H9 (cell line): ENCODE data around the gene TREM2. TPM values are rescaled to one million over a fixed set of nuclear protein-coding genes. Genes with fewer than 3 reads are reported as not detected.

Source experiments
- DNase-seq: peaks from one replicate; pipeline ENCODE4 v3.0.0-alpha.2; 2017
- H2AFZ ChIP-seq: one replicate; pipeline ENCODE4 v1.6.1; 2013; ENCODE audit warnings: mild to moderate bottlenecking, low read length, control low read depth, moderate library complexity
- H2AK5ac ChIP-seq: 2 replicates; pipeline ENCODE4 v1.6.1; 2013; ENCODE audit warnings: low read length, control low read depth, mixed read lengths; ENCODE audit not compliant: insufficient read length
- H2BK120ac ChIP-seq: one replicate; pipeline ENCODE4 v1.6.1; 2013; ENCODE audit warnings: low read depth, mild to moderate bottlenecking, low read length, control low read depth, inconsistent platforms; ENCODE audit not compliant: poor library complexity, severe bottlenecking
- H2BK12ac ChIP-seq: 2 replicates; pipeline ENCODE4 v1.6.1; 2013; ENCODE audit warnings: low read length, control low read depth, mixed read lengths, low read depth; ENCODE audit not compliant: insufficient read length
- H2BK15ac ChIP-seq: 2 replicates; pipeline ENCODE4 v1.6.1; 2013; ENCODE audit warnings: low read depth, low read length, control low read depth
- H2BK20ac ChIP-seq: one replicate; pipeline ENCODE4 v1.6.1; 2013; ENCODE audit warnings: low read depth, mild to moderate bottlenecking, low read length, control low read depth, inconsistent platforms; ENCODE audit not compliant: poor library complexity, severe bottlenecking
- H2BK5ac ChIP-seq: 2 replicates; pipeline ENCODE4 v1.6.1; 2013; ENCODE audit warnings: low read length, control low read depth, mixed read lengths; ENCODE audit not compliant: insufficient read length
- H3K14ac ChIP-seq: 2 replicates; pipeline ENCODE4 v1.6.1; 2013; ENCODE audit warnings: low read length, control low read depth; ENCODE audit not compliant: insufficient read depth
- H3K18ac ChIP-seq: 2 replicates; pipeline ENCODE4 v1.6.1; 2013; ENCODE audit warnings: low read depth, mild to moderate bottlenecking, mixed read lengths, low read length, control low read depth; ENCODE audit not compliant: insufficient read length
- H3K23ac ChIP-seq: 2 replicates; pipeline ENCODE4 v1.6.1; 2013; ENCODE audit warnings: low read length, control low read depth, mixed read lengths, low read depth; ENCODE audit not compliant: insufficient read length
- H3K23me2 ChIP-seq: 2 replicates; pipeline ENCODE4 v1.6.1; 2013; ENCODE audit warnings: low read depth, mild to moderate bottlenecking, mixed read lengths, low read length, control low read depth; ENCODE audit not compliant: insufficient read length, poor library complexity, severe bottlenecking
- H3K27ac ChIP-seq: 2 replicates; pipeline ENCODE4 v1.5.1; 2013; ENCODE audit warnings: low read length, control low read depth, mixed read lengths, low read depth; ENCODE audit not compliant: insufficient read length
- H3K27me3 ChIP-seq: 2 replicates; pipeline ENCODE4 v1.6.1; 2013; ENCODE audit warnings: low read length, control low read depth, inconsistent platforms; ENCODE audit not compliant: insufficient read depth
- H3K4ac ChIP-seq: 2 replicates; pipeline ENCODE4 v1.6.1; 2013; ENCODE audit warnings: low read depth, mild to moderate bottlenecking, control low read depth, inconsistent platforms, low read length, moderate library complexity
- H3K4me1 ChIP-seq: 2 replicates; pipeline ENCODE4 v1.6.1; 2013; ENCODE audit warnings: low read length, control low read depth, inconsistent platforms; ENCODE audit not compliant: insufficient read depth
- H3K4me2 ChIP-seq: 2 replicates; pipeline ENCODE4 v1.6.1; 2013; ENCODE audit warnings: low read length, control low read depth, mixed read lengths; ENCODE audit not compliant: insufficient read length, insufficient read depth
- H3K56ac ChIP-seq: 2 replicates; pipeline ENCODE4 v1.6.1; 2013; ENCODE audit warnings: low read depth, mild to moderate bottlenecking, mixed read lengths, low read length, control low read depth; ENCODE audit not compliant: insufficient read length
- H3K79me1 ChIP-seq: 2 replicates; pipeline ENCODE4 v1.6.1; 2013; ENCODE audit warnings: low read depth, mild to moderate bottlenecking, moderate library complexity, low read length, control low read depth, inconsistent platforms; ENCODE audit not compliant: insufficient read depth, poor library complexity, severe bottlenecking
- H3K79me2 ChIP-seq: 2 replicates; pipeline ENCODE4 v1.6.1; 2013; ENCODE audit warnings: low read length, control low read depth, inconsistent platforms; ENCODE audit not compliant: insufficient read depth
- H3K9ac ChIP-seq: 2 replicates; pipeline ENCODE4 v1.6.1; 2013; ENCODE audit warnings: low read length, control low read depth, mixed read lengths; ENCODE audit not compliant: insufficient read length; ENCODE audit errors: extremely low read depth
- H3K9me3 ChIP-seq: one replicate; pipeline ENCODE4 v1.6.1; 2013; ENCODE audit warnings: low read depth, low read length, inconsistent platforms; ENCODE audit not compliant: control insufficient read depth
- H3T11ph ChIP-seq: one replicate; pipeline ENCODE4 v1.6.1; 2013; ENCODE audit warnings: mild to moderate bottlenecking, low read length, control low read depth, inconsistent platforms
- H4K20me1 ChIP-seq: one replicate; pipeline ENCODE4 v1.6.1; 2013; ENCODE audit not compliant: control insufficient read depth, insufficient read length, insufficient read depth
- H4K5ac ChIP-seq: 2 replicates; pipeline ENCODE4 v1.6.1; 2013; ENCODE audit warnings: low read depth, mild to moderate bottlenecking, mixed read lengths, low read length, control low read depth; ENCODE audit not compliant: insufficient read length
- H4K8ac ChIP-seq: replicated peaks from 2 replicates; pipeline ENCODE4 v1.6.1; 2013; ENCODE audit warnings: low read length, control low read depth, mixed read lengths, low read depth; ENCODE audit not compliant: insufficient read length
- H4K91ac ChIP-seq: 2 replicates; pipeline ENCODE4 v1.6.1; 2013; ENCODE audit warnings: low read depth, mild to moderate bottlenecking, moderate library complexity, mixed read lengths, low read length, control low read depth; ENCODE audit not compliant: insufficient read length
- H3K27ac Mint-ChIP-seq, 3 experiments: 2 replicates in 2 of 3; 3 replicates in 1 of 3; pipeline ENCODE4 v1.8.0; 2020 to 2021; ENCODE audit warnings: mixed read lengths in 3 of 3, mild to moderate bottlenecking in 1 of 3, moderate library complexity in 1 of 3
- H3K27me3 Mint-ChIP-seq: 2 replicates; pipeline ENCODE4 v1.8.0; 2021; ENCODE audit warnings: low read depth, mild to moderate bottlenecking, moderate library complexity, mixed read lengths
- H3K36me3 Mint-ChIP-seq, 3 experiments: 2 replicates in 2 of 3; 3 replicates in 1 of 3; pipeline ENCODE4 v1.8.0; 2020 to 2021; ENCODE audit warnings: low read depth in 3 of 3, mixed read lengths in 3 of 3; ENCODE audit not compliant: insufficient read depth in 1 of 3
- H3K4me1 Mint-ChIP-seq, 2 experiments: 2 replicates each; pipeline ENCODE4 v1.8.0; 2020; ENCODE audit warnings: mixed read lengths in 2 of 2
- H3K4me3 Mint-ChIP-seq, 2 experiments: 2 replicates in 1 of 2; 3 replicates in 1 of 2; pipeline ENCODE4 v1.8.0; 2020 to 2021; ENCODE audit warnings: mild to moderate bottlenecking in 2 of 2, mixed read lengths in 2 of 2, moderate library complexity in 1 of 2
- H3K9me3 Mint-ChIP-seq, 2 experiments: 2 replicates in 1 of 2; 3 replicates in 1 of 2; pipeline ENCODE4 v1.8.0; 2020; ENCODE audit warnings: mild to moderate bottlenecking in 2 of 2, mixed read lengths in 2 of 2, moderate library complexity in 1 of 2
- WGBS: extraction: QIAGEN DNeasy Blood & Tissue Kit; methylation state at CpG from one replicate; pipeline ENCODE4 v1.1.7; 2013; ENCODE audit warnings: missing lambda C conversion rate, low lambda C conversion rate, mixed read lengths; ENCODE audit not compliant: insufficient read length; ENCODE audit errors: extremely low coverage; 5-methylcytosine and 5-hydroxymethylcytosine counted together
- total RNA-seq: library from RNA; stranded (reverse); gene quantifications from 2 replicates; pipeline ENCODE4 v1.2.1, GENCODE V29; 2021
- TF ChIP-seq, protein P1 (sequence below): fragments of 200-600 bp; sonication (generic); conservative IDR thresholded peaks from 3 replicates; pipeline ENCODE4 v1.8.0; 2021; ENCODE audit warnings: antibody characterized with exemption, mild to moderate bottlenecking

The TREM2 gene
- total RNA-seq, 1 experiment from 2014 or later: 0.31 TPM

- H3K4me2 ChIP-seq: no peak overlapping the region
- no peaks in the 10 kb centered on the region for H3K79me1 ChIP-seq
- H3K79me2 ChIP-seq: no peaks in the 10 kb centered on the region
- H3K4me1 ChIP-seq: no peaks in the 10 kb centered on the region
- H4K91ac ChIP-seq: no peak overlapping the region
- no peaks in the 10 kb centered on the region for H3K23me2 ChIP-seq
- TF ChIP-seq, protein P1, sequence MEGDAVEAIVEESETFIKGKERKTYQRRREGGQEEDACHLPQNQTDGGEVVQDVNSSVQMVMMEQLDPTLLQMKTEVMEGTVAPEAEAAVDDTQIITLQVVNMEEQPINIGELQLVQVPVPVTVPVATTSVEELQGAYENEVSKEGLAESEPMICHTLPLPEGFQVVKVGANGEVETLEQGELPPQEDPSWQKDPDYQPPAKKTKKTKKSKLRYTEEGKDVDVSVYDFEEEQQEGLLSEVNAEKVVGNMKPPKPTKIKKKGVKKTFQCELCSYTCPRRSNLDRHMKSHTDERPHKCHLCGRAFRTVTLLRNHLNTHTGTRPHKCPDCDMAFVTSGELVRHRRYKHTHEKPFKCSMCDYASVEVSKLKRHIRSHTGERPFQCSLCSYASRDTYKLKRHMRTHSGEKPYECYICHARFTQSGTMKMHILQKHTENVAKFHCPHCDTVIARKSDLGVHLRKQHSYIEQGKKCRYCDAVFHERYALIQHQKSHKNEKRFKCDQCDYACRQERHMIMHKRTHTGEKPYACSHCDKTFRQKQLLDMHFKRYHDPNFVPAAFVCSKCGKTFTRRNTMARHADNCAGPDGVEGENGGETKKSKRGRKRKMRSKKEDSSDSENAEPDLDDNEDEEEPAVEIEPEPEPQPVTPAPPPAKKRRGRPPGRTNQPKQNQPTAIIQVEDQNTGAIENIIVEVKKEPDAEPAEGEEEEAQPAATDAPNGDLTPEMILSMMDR: no peak
- no peak overlapping the region for H3T11ph ChIP-seq
- no peak overlapping the region for H3K18ac ChIP-seq
- H3K14ac ChIP-seq: no peak overlapping the region
- no peak overlapping the region for H3K27ac ChIP-seq
- H3K9me3 ChIP-seq: peaks cover 10% of the 10 kb centered on the region
- no peak overlapping the region for H4K8ac ChIP-seq
- H3K4me1 Mint-ChIP-seq: peaks cover 0 to 7% of the 10 kb centered on the region in 2 experiments; a peak in 2 of 4 replicates
- no peak overlapping the region for H3K4ac ChIP-seq
- no peak overlapping the region for H3K9ac ChIP-seq
- H2BK15ac ChIP-seq: no peak overlapping the region
- H2BK120ac ChIP-seq: no peak overlapping the region
- H4K5ac ChIP-seq: no peak overlapping the region
- no peak overlapping the region for H2AFZ ChIP-seq
- H3K27ac Mint-ChIP-seq: no peak overlapping the region
- no peak overlapping the region for H2AK5ac ChIP-seq
- no peaks in the 10 kb centered on the region for H4K20me1 ChIP-seq
- no peak overlapping the region for H2BK12ac ChIP-seq
- H3K56ac ChIP-seq: no peak overlapping the region
- no peak for DNase-seq
- WGBS: no CpG with 5 or more reads among the region's 5 CpGs
- no peak overlapping the region for H2BK20ac ChIP-seq
- no peak overlapping the region for H3K23ac ChIP-seq
- peaks cover 14 to 15% of the 10 kb centered on the region in 2 experiments for H3K9me3 Mint-ChIP-seq
- H3K27me3 Mint-ChIP-seq: peaks cover 22% of the 10 kb centered on the region
- no peak overlapping the region for H2BK5ac ChIP-seq
- peaks cover 6 to 15% (median 11%) of the 10 kb centered on the region in 3 experiments for H3K36me3 Mint-ChIP-seq
- H3K4me3 Mint-ChIP-seq: no peak overlapping the region
- H3K27me3 ChIP-seq: no peaks in the 10 kb centered on the region
These were observed 31.0 kb upstream of the TREM2 start for GRCh38 chr6:41193884-41194283.
